A673 (cell line): ENCODE results near the gene FNDC3B.

Experiments used
- EZH2 ChIP-seq: fragments of 200-600 bp; sonication (generic); IDR thresholded peaks from 2 replicates; pipeline ENCODE4 v1.6.1; 2017; ENCODE audit warnings: borderline replicate concordance, low read depth, mild to moderate bottlenecking, mixed read lengths, antibody characterized with exemption, low read length; ENCODE audit not compliant: poor library complexity, severe bottlenecking
- TF ChIP-seq, protein P1 (sequence below): fragments of 300-800, 200-600 bp; sonication (generic); conservative IDR thresholded peaks from 2 replicates; pipeline ENCODE4 v1.5.1; 2017; ENCODE audit warnings: low read depth, mild to moderate bottlenecking, antibody characterized with exemption, low read length, moderate library complexity, mixed read lengths

DNA sequence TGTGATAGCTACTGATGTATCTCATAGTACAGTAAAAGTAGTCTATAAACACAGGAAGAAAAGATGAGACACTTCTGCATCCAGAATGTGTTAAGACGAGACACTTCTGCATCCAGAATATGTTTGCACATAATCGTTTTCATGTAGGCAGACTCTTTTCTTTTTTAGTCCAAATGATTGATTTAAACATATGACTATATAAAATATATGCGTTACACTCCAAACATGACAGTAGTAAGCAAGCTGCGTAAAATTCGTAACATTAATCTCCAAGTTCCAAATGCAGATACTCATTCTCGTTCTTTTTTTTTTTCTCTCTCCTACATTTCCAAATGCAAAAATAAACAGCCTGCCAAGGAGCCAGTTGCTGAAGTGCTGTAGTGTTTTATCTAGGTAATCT is 82.6 kb downstream of the FNDC3B start:
- TF ChIP-seq, protein P1, sequence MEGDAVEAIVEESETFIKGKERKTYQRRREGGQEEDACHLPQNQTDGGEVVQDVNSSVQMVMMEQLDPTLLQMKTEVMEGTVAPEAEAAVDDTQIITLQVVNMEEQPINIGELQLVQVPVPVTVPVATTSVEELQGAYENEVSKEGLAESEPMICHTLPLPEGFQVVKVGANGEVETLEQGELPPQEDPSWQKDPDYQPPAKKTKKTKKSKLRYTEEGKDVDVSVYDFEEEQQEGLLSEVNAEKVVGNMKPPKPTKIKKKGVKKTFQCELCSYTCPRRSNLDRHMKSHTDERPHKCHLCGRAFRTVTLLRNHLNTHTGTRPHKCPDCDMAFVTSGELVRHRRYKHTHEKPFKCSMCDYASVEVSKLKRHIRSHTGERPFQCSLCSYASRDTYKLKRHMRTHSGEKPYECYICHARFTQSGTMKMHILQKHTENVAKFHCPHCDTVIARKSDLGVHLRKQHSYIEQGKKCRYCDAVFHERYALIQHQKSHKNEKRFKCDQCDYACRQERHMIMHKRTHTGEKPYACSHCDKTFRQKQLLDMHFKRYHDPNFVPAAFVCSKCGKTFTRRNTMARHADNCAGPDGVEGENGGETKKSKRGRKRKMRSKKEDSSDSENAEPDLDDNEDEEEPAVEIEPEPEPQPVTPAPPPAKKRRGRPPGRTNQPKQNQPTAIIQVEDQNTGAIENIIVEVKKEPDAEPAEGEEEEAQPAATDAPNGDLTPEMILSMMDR, result no peak
- no peak for TF ChIP-seq EZH2
